C4-2B (cell line): Measurements from ENCODE around the gene CORIN.

ENCODE experiments used
- ZFX ChIP-seq: fragments of 450-650 bp; IDR thresholded peaks from 2 replicates; pipeline ENCODE4 v1.6.1; 2017
- TF ChIP-seq, protein P1 (sequence below): fragments of 450-650 bp; conservative IDR thresholded peaks from 2 replicates; pipeline ENCODE4 v1.5.1; 2017; ENCODE audit warnings: mild to moderate bottlenecking

DNA sequence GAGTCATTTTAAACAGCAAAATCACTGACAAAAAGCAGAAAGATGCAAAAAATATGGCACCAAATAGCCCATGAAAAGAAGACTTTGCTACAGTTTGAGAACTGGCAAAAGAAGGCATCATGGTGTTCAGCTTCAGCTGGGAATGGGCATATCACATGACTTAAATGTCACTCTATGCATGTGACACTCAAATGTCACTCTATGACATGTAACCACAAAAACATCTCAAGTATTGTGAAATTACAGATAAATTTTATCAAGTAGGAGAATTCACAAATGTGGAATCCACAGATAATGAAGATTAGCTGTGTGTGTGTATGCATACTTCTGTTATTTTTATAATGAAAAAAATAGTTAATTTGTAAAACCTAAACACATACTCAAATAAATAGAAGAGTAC, 270.9 kb downstream of the CORIN start:
- TF ChIP-seq, protein P1, sequence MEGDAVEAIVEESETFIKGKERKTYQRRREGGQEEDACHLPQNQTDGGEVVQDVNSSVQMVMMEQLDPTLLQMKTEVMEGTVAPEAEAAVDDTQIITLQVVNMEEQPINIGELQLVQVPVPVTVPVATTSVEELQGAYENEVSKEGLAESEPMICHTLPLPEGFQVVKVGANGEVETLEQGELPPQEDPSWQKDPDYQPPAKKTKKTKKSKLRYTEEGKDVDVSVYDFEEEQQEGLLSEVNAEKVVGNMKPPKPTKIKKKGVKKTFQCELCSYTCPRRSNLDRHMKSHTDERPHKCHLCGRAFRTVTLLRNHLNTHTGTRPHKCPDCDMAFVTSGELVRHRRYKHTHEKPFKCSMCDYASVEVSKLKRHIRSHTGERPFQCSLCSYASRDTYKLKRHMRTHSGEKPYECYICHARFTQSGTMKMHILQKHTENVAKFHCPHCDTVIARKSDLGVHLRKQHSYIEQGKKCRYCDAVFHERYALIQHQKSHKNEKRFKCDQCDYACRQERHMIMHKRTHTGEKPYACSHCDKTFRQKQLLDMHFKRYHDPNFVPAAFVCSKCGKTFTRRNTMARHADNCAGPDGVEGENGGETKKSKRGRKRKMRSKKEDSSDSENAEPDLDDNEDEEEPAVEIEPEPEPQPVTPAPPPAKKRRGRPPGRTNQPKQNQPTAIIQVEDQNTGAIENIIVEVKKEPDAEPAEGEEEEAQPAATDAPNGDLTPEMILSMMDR: no peak
- TF ChIP-seq ZFX: no peak
